ENCODE results near the gene STYX. TPM values are rescaled to one million over a fixed set of nuclear protein-coding genes. Genes with fewer than 3 reads are reported as not detected.
"Not testable (repeated sequence)": the region's sequence is repeated elsewhere in the genome, so short reads cannot be mapped to it uniquely, and the experiment has no call there.

Gene STYX
- total RNA-seq, 1 experiment from 2014 or later = 24.0 TPM

DNA sequence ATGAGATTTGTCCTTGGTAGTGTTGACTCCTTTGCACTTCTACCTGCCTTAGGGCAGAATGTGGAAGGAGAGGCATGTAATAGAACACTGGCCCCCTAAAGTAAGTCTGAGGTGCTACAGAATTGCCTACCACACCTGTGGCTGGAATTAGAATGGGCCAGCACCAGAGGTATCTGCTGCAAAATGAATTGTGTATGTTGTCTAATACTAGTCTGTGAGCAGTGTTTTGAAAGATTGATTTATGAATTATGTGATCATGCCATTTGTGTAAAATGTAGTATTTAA lies 5.7 kb upstream of the STYX start:
- Histone ChIP-seq H3K56ac (ENCODE audit: insufficient read length, low read depth, low read length) (no peak overlapping the region), H2BK120ac (ENCODE audit: low read depth, low read length, poor library complexity, severe bottlenecking) (no peak overlapping the region), H2AK5ac (ENCODE audit: insufficient read length, low read length) (no peak overlapping the region), H4K91ac (ENCODE audit: insufficient read length, low read depth, low read length) (no peak overlapping the region), H2BK15ac (ENCODE audit: low read depth, low read length) (no peak overlapping the region), H2BK12ac (ENCODE audit: insufficient read length, low read depth, low read length) (no peak overlapping the region), H3K27me3 (ENCODE audit: insufficient read depth, low read length) (no peaks in the 10 kb centered on the region), H2BK5ac (ENCODE audit: insufficient read length, low read length) (no peak overlapping the region), H2AFZ (ENCODE audit: low read length) (no peak overlapping the region), H3K23me2 (ENCODE audit: insufficient read length, low read depth, low read length, poor library complexity, severe bottlenecking) (no peaks in the 10 kb centered on the region), H3K4me2 (ENCODE audit: insufficient read depth, insufficient read length, low read length) (no peak overlapping the region), H4K20me1 (ENCODE audit: control insufficient read depth, insufficient read depth, insufficient read length) (no peaks in the 10 kb centered on the region), H3K79me1 (ENCODE audit: insufficient read depth, low read depth, low read length, poor library complexity, severe bottlenecking) (peaks cover 4% of the 10 kb centered on the region), H3K9ac (ENCODE audit: extremely low read depth, insufficient read length, low read length) (no peak overlapping the region), H4K8ac (replicated peaks; ENCODE audit: insufficient read length, low read depth, low read length) (no peak overlapping the region), H3K79me2 (ENCODE audit: insufficient read depth, low read length) (no peaks in the 10 kb centered on the region), H3K9me3 (ENCODE audit: control insufficient read depth, low read depth, low read length) (no peaks in the 10 kb centered on the region), H3K23ac (ENCODE audit: insufficient read length, low read depth, low read length) (no peak overlapping the region), H3K27ac (ENCODE audit: insufficient read length, low read depth, low read length) (no peak overlapping the region), H3K18ac (ENCODE audit: insufficient read length, low read depth, low read length) (no peak overlapping the region), H4K5ac (ENCODE audit: insufficient read length, low read depth, low read length) (no peak overlapping the region), H3K14ac (ENCODE audit: insufficient read depth, low read length) (no peak overlapping the region), H3K4ac (ENCODE audit: low read depth, low read length) (no peak overlapping the region), H3K4me1 (ENCODE audit: insufficient read depth, low read length) (no peaks in the 10 kb centered on the region), H3T11ph (ENCODE audit: low read length) (no peak overlapping the region), H2BK20ac (ENCODE audit: low read depth, low read length, poor library complexity, severe bottlenecking) (no peak overlapping the region)
- Mint-ChIP-seq H3K27ac (no peak overlapping the region), H3K4me1 (peaks cover 0 to 8% of the 10 kb centered on the region in 2 experiments; a peak in 2 of 4 replicates), H3K27me3 (ENCODE audit: low read depth) (no peaks in the 10 kb centered on the region), H3K36me3 (ENCODE audit: insufficient read depth in 1 of 3, low read depth in 3 of 3) (peaks cover 33 to 79% (median 57%) of the 10 kb centered on the region in 3 experiments), H3K9me3 (no peaks in the 10 kb centered on the region), H3K4me3 (no peak overlapping the region)
- peak; percentile 27; the same call in 1 of the 3 replicates for TF ChIP-seq CTCF (conservative IDR thresholded peaks at IDR 0.05)
- no peak for DNase-seq

- Mint-ChIP-seq H3K36me3 (ENCODE audit: insufficient read depth in 1 of 3, low read depth in 3 of 3) (peaks cover 18 to 57% (median 38%) of the 10 kb centered on the region in 3 experiments; a peak in 6 of 7 replicates), H3K4me1 (peaks cover 2 to 22% of the 10 kb centered on the region in 2 experiments)
- H3K4me2 ChIP-seq (ENCODE audit: insufficient read depth, insufficient read length, low read length); H2BK120ac ChIP-seq (ENCODE audit: low read depth, low read length, poor library complexity, severe bottlenecking); H4K8ac ChIP-seq (replicated peaks; ENCODE audit: insufficient read length, low read depth, low read length); H3K27ac ChIP-seq (ENCODE audit: insufficient read length, low read depth, low read length); H4K20me1 ChIP-seq (ENCODE audit: control insufficient read depth, insufficient read depth, insufficient read length); H3K56ac ChIP-seq (ENCODE audit: insufficient read length, low read depth, low read length); H3K27me3 Mint-ChIP-seq (ENCODE audit: low read depth); H2BK20ac ChIP-seq (ENCODE audit: low read depth, low read length, poor library complexity, severe bottlenecking); H3K18ac ChIP-seq (ENCODE audit: insufficient read length, low read depth, low read length); H2AK5ac ChIP-seq (ENCODE audit: insufficient read length, low read length); DNase-seq; H3T11ph ChIP-seq (ENCODE audit: low read length); H3K23ac ChIP-seq (ENCODE audit: insufficient read length, low read depth, low read length); H3K9me3 Mint-ChIP-seq; H3K4me1 ChIP-seq (ENCODE audit: insufficient read depth, low read length); H2BK15ac ChIP-seq (ENCODE audit: low read depth, low read length); H3K14ac ChIP-seq (ENCODE audit: insufficient read depth, low read length); H4K5ac ChIP-seq (ENCODE audit: insufficient read length, low read depth, low read length); H2BK5ac ChIP-seq (ENCODE audit: insufficient read length, low read length); H2AFZ ChIP-seq (ENCODE audit: low read length); H3K9ac ChIP-seq (ENCODE audit: extremely low read depth, insufficient read length, low read length); H3K27me3 ChIP-seq (ENCODE audit: insufficient read depth, low read length); H3K4ac ChIP-seq (ENCODE audit: low read depth, low read length); H3K79me2 ChIP-seq (ENCODE audit: insufficient read depth, low read length); H3K27ac Mint-ChIP-seq; H4K91ac ChIP-seq (ENCODE audit: insufficient read length, low read depth, low read length); H2BK12ac ChIP-seq (ENCODE audit: insufficient read length, low read depth, low read length); H3K4me3 Mint-ChIP-seq; H3K23me2 ChIP-seq (ENCODE audit: insufficient read length, low read depth, low read length, poor library complexity, severe bottlenecking); H3K9me3 ChIP-seq (ENCODE audit: control insufficient read depth, low read depth, low read length); H3K79me1 ChIP-seq (ENCODE audit: insufficient read depth, low read depth, low read length, poor library complexity, severe bottlenecking): not testable (repeated sequence)
- WGBS (ENCODE audit: extremely low coverage, insufficient read length, low lambda C conversion rate) = no CpG with 5 or more reads among the region's 2 CpGs
These were observed 2.5 kb upstream of the STYX start for GRCh38 chr14:52727509-52727908.

Data from H9 (cell line).